Measurements from ENCODE around the gene NDUFS8.
"Not testable (repeated sequence)": the region's sequence is repeated elsewhere in the genome, so short reads cannot be mapped to it uniquely, and the experiment has no call there.

The NDUFS8 gene

GRCh38 chr11:68030318-68031143 is at the start of gene NDUFS8:
TSS of gene NDUFS8 (plus strand) at chr11:68030681. CDS start at chr11:68032152, 1,471 bp downstream.
- peak; percentile 98 for DNase-seq

- not testable (repeated sequence) for DNase-seq
Measured at GRCh38 chr11:67981226-67981625, 49.3 kb upstream of the NDUFS8 start.

GRCh38 chr11:67982255-67982857 is 48.1 kb upstream of the NDUFS8 start:
- not testable (repeated sequence) for DNase-seq

GRCh38 chr11:67983951-67984350 is 46.5 kb upstream of the NDUFS8 start:
- no peak for DNase-seq

GRCh38 chr11:67985302-67985701 is 45.2 kb upstream of the NDUFS8 start:
- not testable (repeated sequence) for DNase-seq

GRCh38 chr11:67990546-67991346 is 39.7 kb upstream of the NDUFS8 start:
- not testable (repeated sequence) for DNase-seq

GRCh38 chr11:67991347-67992121 is 38.9 kb upstream of the NDUFS8 start:
- not testable (repeated sequence) for DNase-seq

GRCh38 chr11:67993821-67994220 is 36.7 kb upstream of the NDUFS8 start:
- DNase-seq, result not testable (repeated sequence)

GRCh38 chr11:67994387-67994786 is 36.1 kb upstream of the NDUFS8 start:
- DNase-seq, result not testable (repeated sequence)

- DNase-seq, result not testable (repeated sequence)
Measured at GRCh38 chr11:67995129-67995528, 35.4 kb upstream of the NDUFS8 start.

- DNase-seq, result not testable (repeated sequence)
Measured at GRCh38 chr11:67995579-67995978, 34.9 kb upstream of the NDUFS8 start.

GRCh38 chr11:67996051-67996450 is 34.4 kb upstream of the NDUFS8 start:
- DNase-seq, result no peak

GRCh38 chr11:67996622-67997474 is 33.6 kb upstream of the NDUFS8 start:
- no peak for DNase-seq

- DNase-seq, result no peak
Measured at GRCh38 chr11:67997475-67997921, 33.0 kb upstream of the NDUFS8 start.

GRCh38 chr11:67998150-67999045 is 32.1 kb upstream of the NDUFS8 start:
- DNase-seq, result no peak

GRCh38 chr11:67999201-67999629 is 31.3 kb upstream of the NDUFS8 start:
- no peak for DNase-seq

- DNase-seq, result no peak
Measured at GRCh38 chr11:67999704-68000103, 30.8 kb upstream of the NDUFS8 start.

- DNase-seq, result no peak
Measured at GRCh38 chr11:68002575-68002937, 27.9 kb upstream of the NDUFS8 start.

GRCh38 chr11:68002938-68003845 is 27.3 kb upstream of the NDUFS8 start:
- DNase-seq, result no peak
